H1 (cell line): Measurements from ENCODE around the gene DHRS7C. TPM values are rescaled to one million over a fixed set of nuclear protein-coding genes. Genes with fewer than 3 reads are reported as not detected.

Experiments used
- CTCF ChIA-PET: fragments of 300-600 bp; sonication (Branson Sonifier 250); formaldehyde crosslinking; loops from one replicate; lab custom pipeline; 2021; ENCODE audit not compliant: partially characterized antibody; lab: Charles Lee
- POLR2A ChIA-PET: fragments of 300-600 bp; sonication (Branson Sonifier 250); formaldehyde crosslinking; loops from one replicate; lab custom pipeline; 2021; ENCODE audit warnings: inconsistent platforms; ENCODE audit not compliant: partially characterized antibody; lab: Charles Lee
- DNase-seq, 2 experiments: peaks; one replicate each; pipeline versions ENCODE4 v3.0.0 to v3.0.0-alpha.2; 2010 to 2022; ENCODE audit warnings: low spot score in 2 of 2, low read depth in 1 of 2, mixed read lengths in 1 of 2
- FAIRE-seq: peaks from 2 replicates; lab custom pipeline; 2011; peaks lifted over from hg19 to GRCh38; lab: Jason Lieb, UNC
- H2AFZ ChIP-seq: 2 replicates; pipeline ENCODE4 v1.8.1; 2012; ENCODE audit warnings: low read length, inconsistent platforms
- H2AK5ac ChIP-seq: 2 replicates; pipeline ENCODE4 v1.6.1; 2013; ENCODE audit warnings: low read depth, low read length
- H2BK120ac ChIP-seq: replicated peaks from 2 replicates; pipeline ENCODE3; 2013; ENCODE audit warnings: low read depth, low read length, inconsistent platforms
- H2BK12ac ChIP-seq: 2 replicates; pipeline ENCODE4 v1.6.1; 2013; ENCODE audit warnings: low read depth, low read length
- H2BK15ac ChIP-seq: 2 replicates; pipeline ENCODE4 v1.6.1; 2013; ENCODE audit warnings: low read length
- H2BK20ac ChIP-seq: 2 replicates; pipeline ENCODE4 v1.6.1; 2013; ENCODE audit warnings: low read length
- H2BK5ac ChIP-seq: 2 replicates; pipeline ENCODE4 v1.6.1; 2013; ENCODE audit warnings: low read depth, low read length
- H3K14ac ChIP-seq: 2 replicates; pipeline ENCODE4 v1.6.1; 2013; ENCODE audit warnings: inconsistent platforms; ENCODE audit not compliant: insufficient read length
- H3K18ac ChIP-seq: 2 replicates; pipeline ENCODE4 v1.6.1; 2013; ENCODE audit warnings: low read length; ENCODE audit errors: extremely low read depth
- H3K23ac ChIP-seq: 2 replicates; pipeline ENCODE4 v1.6.1; 2013; ENCODE audit warnings: inconsistent platforms; ENCODE audit not compliant: insufficient read length
- H3K23me2 ChIP-seq: 2 replicates; pipeline ENCODE4 v1.6.1; 2013; ENCODE audit warnings: low read depth, low read length
- H3K27ac ChIP-seq: 2 replicates; pipeline ENCODE4 v1.6.1; 2011; ENCODE audit warnings: low read depth, low read length, inconsistent platforms
- H3K27me3 ChIP-seq, 4 experiments: replicated peaks in 1 of 4; 1 replicate in 1 of 4; 2 replicates in 3 of 4; pipeline versions ENCODE4 v1.6.1 to v1.8.1; 2011 to 2013; ENCODE audit warnings: low read length in 3 of 4, mild to moderate bottlenecking in 3 of 4, inconsistent platforms in 2 of 4, mixed read lengths in 2 of 4, moderate library complexity in 1 of 4; ENCODE audit not compliant: control insufficient read depth in 3 of 4, insufficient read depth in 3 of 4; ENCODE audit errors: extremely low read depth in 1 of 4
- H3K36me3 ChIP-seq, 4 experiments: 2 replicates each; pipeline versions ENCODE4 v1.6.1 to v1.8.1; 2011 to 2013; ENCODE audit warnings: mild to moderate bottlenecking in 4 of 4, low read length in 3 of 4, moderate library complexity in 2 of 4, control low read depth in 1 of 4, inconsistent platforms in 1 of 4; ENCODE audit not compliant: insufficient read depth in 4 of 4, control insufficient read depth in 2 of 4
- H3K4ac ChIP-seq: replicated peaks from 2 replicates; pipeline ENCODE3; 2013; ENCODE audit warnings: low read length, low read depth, mixed read lengths, inconsistent platforms; ENCODE audit not compliant: insufficient read length
- H3K4me1 ChIP-seq, 4 experiments: replicated peaks in 1 of 4; 1 replicate in 1 of 4; 2 replicates in 3 of 4; pipeline versions ENCODE4 v1.6.1 to v1.8.1; 2011 to 2013; ENCODE audit warnings: low read length in 3 of 4, inconsistent platforms in 2 of 4, mixed read lengths in 1 of 4; ENCODE audit not compliant: insufficient read depth in 4 of 4, control insufficient read depth in 3 of 4
- H3K4me2 ChIP-seq, 2 experiments: 2 replicates each; pipeline versions ENCODE4 v1.6.1 to v1.8.1; 2011 to 2013; ENCODE audit warnings: low read depth in 2 of 2, low read length in 2 of 2, control low read depth in 1 of 2, inconsistent platforms in 1 of 2, mild to moderate bottlenecking in 1 of 2; ENCODE audit not compliant: insufficient read depth in 1 of 2
- H3K4me3 ChIP-seq, 4 experiments: fragments of 200-600, 300-600 bp in 1 of 4; sonication (generic), shearing (Covaris generic), sonication (Bioruptor Twin) in 1 of 4; 2 replicates each; pipeline versions ENCODE4 v1.5.1 to v1.8.1; 2011 to 2016; ENCODE audit warnings: low read length in 4 of 4, low read depth in 3 of 4, control low read depth in 2 of 4, inconsistent platforms in 2 of 4, mild to moderate bottlenecking in 2 of 4, mixed read lengths in 1 of 4, moderate library complexity in 1 of 4; ENCODE audit not compliant: insufficient read depth in 2 of 4; ENCODE audit errors: extremely low read depth in 1 of 4
- H3K56ac ChIP-seq: replicated peaks from 2 replicates; pipeline ENCODE3; 2013; ENCODE audit warnings: low read depth, mild to moderate bottlenecking, mixed read lengths, low read length, inconsistent platforms; ENCODE audit not compliant: insufficient read length
- H3K79me1 ChIP-seq: 2 replicates; pipeline ENCODE4 v1.6.1; 2013; ENCODE audit warnings: low read depth, low read length, control low read depth
- H3K79me2 ChIP-seq, 2 experiments: 2 replicates each; pipeline versions ENCODE4 v1.6.1 to v1.8.1; 2012 to 2013; ENCODE audit warnings: low read length in 2 of 2, mild to moderate bottlenecking in 2 of 2, inconsistent platforms in 1 of 2; ENCODE audit not compliant: insufficient read depth in 2 of 2, control insufficient read depth in 1 of 2
- H3K9ac ChIP-seq, 4 experiments: replicated peaks in 1 of 4; 1 replicate in 1 of 4; 2 replicates in 3 of 4; pipeline versions ENCODE4 v1.6.1 to v1.8.1; 2011 to 2013; ENCODE audit warnings: low read depth in 3 of 4, low read length in 3 of 4, control low read depth in 2 of 4, mild to moderate bottlenecking in 2 of 4, moderate library complexity in 2 of 4, inconsistent platforms in 1 of 4; ENCODE audit errors: extremely low read depth in 1 of 4
- H3K9me3 ChIP-seq, 2 experiments: 2 replicates each; pipeline versions ENCODE4 v1.6.1 to v1.8.1; 2012 to 2013; ENCODE audit warnings: mild to moderate bottlenecking in 2 of 2, moderate library complexity in 2 of 2, control low read depth in 1 of 2, inconsistent platforms in 1 of 2, low read depth in 1 of 2, low read length in 1 of 2, mixed read lengths in 1 of 2; ENCODE audit not compliant: insufficient read depth in 2 of 2
- H4K20me1 ChIP-seq, 2 experiments: replicated peaks in 1 of 2; 2 replicates each; pipeline versions ENCODE3 to v1.8.1; 2011 to 2013; ENCODE audit warnings: inconsistent platforms in 2 of 2, low read length in 2 of 2, mild to moderate bottlenecking in 1 of 2; ENCODE audit not compliant: insufficient read depth in 2 of 2, control insufficient read depth in 1 of 2
- H4K5ac ChIP-seq: 2 replicates; pipeline ENCODE4 v1.6.1; 2013; ENCODE audit warnings: low read length, low read depth, mixed read lengths, inconsistent platforms; ENCODE audit not compliant: insufficient read length
- H4K8ac ChIP-seq: 2 replicates; pipeline ENCODE4 v1.8.0; 2013; ENCODE audit warnings: mild to moderate bottlenecking, moderate library complexity, low read length, inconsistent platforms; ENCODE audit not compliant: insufficient read depth; ENCODE audit errors: extremely low read depth
- H4K91ac ChIP-seq: replicated peaks from 2 replicates; pipeline ENCODE3; 2013; ENCODE audit warnings: low read length, mixed read lengths, inconsistent platforms; ENCODE audit not compliant: insufficient read length
- WGBS, 2 experiments: shearing (Covaris generic) in 1 of 2; methylation state at CpG; one replicate each; pipeline versions ENCODE4 v1.1.6 to v1.1.7; 2013 to 2015; ENCODE audit warnings: low lambda C conversion rate in 2 of 2, mixed read lengths in 2 of 2, inconsistent platforms in 1 of 2, low coverage in 1 of 2, missing lambda C conversion rate in 1 of 2; ENCODE audit not compliant: insufficient replicate concordance in 2 of 2, insufficient coverage in 1 of 2, insufficient read length in 1 of 2; ENCODE audit errors: extremely low coverage in 1 of 2, missing lambda C conversion rate in 1 of 2; 5-methylcytosine and 5-hydroxymethylcytosine counted together
- polyA plus RNA-seq, 7 experiments: library from polyadenylated mRNA; depleted of rRNA in 3 of 7; stranded (reverse) in 5 of 7; unstranded in 2 of 7; fragments of >200 nt in 5 of 7; fragments of 200-250 nt in 2 of 7; gene quantifications; 1 replicate in 5 of 7; 2 replicates in 1 of 7; 4 replicates in 1 of 7; pipeline versions ENCODE4 v1.2.1 to v1.2.3, GENCODE V29; 2011 to 2013; ENCODE audit warnings: missing spikeins in 2 of 7, mixed read lengths in 2 of 7
- total RNA-seq: library from RNA; stranded (reverse); fragmentation: NEBNext Ultra II Directional; extraction: Animal tissue kit (Norgen Biotek cat#: 25700); gene quantifications from 2 replicates; pipeline ENCODE4 v1.2.1, GENCODE V29; 2021

Gene DHRS7C
- total and polyA plus RNA-seq, 2 of the 8 experiments (the other 6 are each of a cell fraction or from before 2014, with no cell fraction given) = not detected

GRCh38 chr17:9820448-9820847, 29.1 kb upstream of the DHRS7C start:
- H3K79me2 ChIP-seq = no peaks in the 10 kb centered on the region
- no peak overlapping the region for H3K56ac ChIP-seq
- no peak overlapping the region for H3K9ac ChIP-seq
- no peak overlapping the region for H3K4me3 ChIP-seq
- no peaks in the 10 kb centered on the region for H3K27me3 ChIP-seq
- no peak overlapping the region for H2BK15ac ChIP-seq
- H2AK5ac ChIP-seq = no peak overlapping the region
- no peak overlapping the region for H3K27ac ChIP-seq
- no peak overlapping the region for H3K4me2 ChIP-seq
- FAIRE-seq (no peak), DNase-seq (no peak)
- H3K23ac ChIP-seq = no peak overlapping the region
- H3K14ac ChIP-seq = no peak overlapping the region
- H4K5ac ChIP-seq = no peak overlapping the region
- no peaks in the 10 kb centered on the region for H3K4me1 ChIP-seq
- H2BK5ac ChIP-seq = no peak overlapping the region
- H2BK20ac ChIP-seq = no peak overlapping the region
- 80% methylated on average over 3 of the region's 3 CpGs; no CpG with 5 or more reads in 1 of the 2 experiments for WGBS, 2 experiments
- H3K18ac ChIP-seq = no peak overlapping the region
- CTCF ChIA-PET = interaction anchor here (0.7 to 1.5 kb wide), 5 partner anchors 10 to 109 kb away, joined by 3 to 4 read pairs (median 3); no protein-coding TSS in a partner anchor
- peaks cover 0 to 2% of the 10 kb centered on the region in 2 experiments for H4K20me1 ChIP-seq
- peaks cover 4% of the 10 kb centered on the region; the same call in 1 of the 2 replicates for H3K23me2 ChIP-seq
- no peaks in the 10 kb centered on the region for H3K79me1 ChIP-seq
- H4K91ac ChIP-seq = no peak overlapping the region
- H2BK120ac ChIP-seq = no peak overlapping the region
- H3K36me3 ChIP-seq = no peaks in the 10 kb centered on the region
- H4K8ac ChIP-seq = no peak overlapping the region
- no peak overlapping the region for H3K4ac ChIP-seq
- H3K9me3 ChIP-seq = no peaks in the 10 kb centered on the region
- POLR2A ChIA-PET = no interaction called here
- H2BK12ac ChIP-seq = no peak overlapping the region
- no peak overlapping the region for H2AFZ ChIP-seq
